ENCODE data around the gene HLF. TPM values are rescaled to one million over a fixed set of nuclear protein-coding genes. Genes with fewer than 3 reads are reported as not detected.

The HLF gene
- total and polyA plus RNA-seq, 2 donors (not counting 3 experiments of a cell fraction or from before 2014, with no cell fraction given) = not detected

- CTCF ChIA-PET = interaction anchor here (1.7 kb wide), 1 partner anchor 13 kb away, joined by 6 read pairs; no protein-coding TSS in a partner anchor
- no peak for DNase-seq (ENCODE audit: low read depth, low spot score)
Measured at GRCh38 chr17:55308613-55309391, 44.0 kb downstream of the HLF start.

More at GRCh38 chr17:55308613-55309391, 44.0 kb downstream of the HLF start:
- no peaks in the 10 kb centered on the region for H4K20me1 ChIP-seq (replicated peaks; ENCODE audit: control insufficient read depth, extremely low read depth, insufficient read depth, low read length)
- no TSS peak for BruUV-seq (replicated peaks)
- no peak overlapping the region for H2AFZ ChIP-seq (ENCODE audit: low read depth, low read length)
- intact Hi-C loops (cut with micrococcal nuclease) = no loop called here
- H3K27me3 ChIP-seq (ENCODE audit: control insufficient read depth in 2 of 2, insufficient read depth in 2 of 2, low read length in 2 of 2) = no peaks in the 10 kb centered on the region
- no peaks in the 10 kb centered on the region for H3K9me1 ChIP-seq (replicated peaks; ENCODE audit: control insufficient read depth, extremely low read depth, insufficient read depth, low read length)
- H3K4me2 ChIP-seq (ENCODE audit: insufficient read depth, low read length) = no peak overlapping the region
- TF ChIP-seq EZH2 (IDR thresholded peaks at IDR 0.05; ENCODE audit: borderline replicate concordance, low read depth, low read length, severe bottlenecking) (no peak), MYC (IDR thresholded peaks at IDR 0.05; ENCODE audit: low read depth, low read length) (no peak), MAX (IDR thresholded peaks at IDR 0.05; ENCODE audit: insufficient read depth, insufficient read length) (no peak), FOS (IDR thresholded peaks at IDR 0.05; ENCODE audit: borderline replicate concordance, insufficient read depth, low read length) (no peak), CTCF (IDR thresholded peaks at IDR 0.05; ENCODE audit: extremely low read depth in 1 of 2, insufficient read depth in 1 of 2, low read depth in 1 of 2, low read length in 2 of 2) (no peak)
- dilution Hi-C loops (cut with MboI; ENCODE audit: extremely low pct_ligation_motif_present, low sequenced_read_pairs) = no loop called here
- no peak overlapping the region for H3K9ac ChIP-seq (replicated peaks; ENCODE audit: extremely low read depth, insufficient read depth, low read length)
- no peaks in the 10 kb centered on the region for H3K4me1 ChIP-seq (ENCODE audit: control insufficient read depth, extremely low read depth, insufficient read depth, low read length)
- H3K79me2 ChIP-seq (ENCODE audit: control insufficient read depth, insufficient read depth, low read length) = no peaks in the 10 kb centered on the region
- H3K36me3 ChIP-seq (ENCODE audit: control insufficient read depth in 2 of 2, extremely low read depth in 1 of 2, insufficient read depth in 2 of 2, low read length in 2 of 2) = no peaks in the 10 kb centered on the region
- no peaks in the 10 kb centered on the region for H3K9me3 ChIP-seq (replicated peaks; ENCODE audit: control insufficient read depth, insufficient read depth, low read length)
- POLR2A ChIA-PET = no interaction called here
- H3K4me3 ChIP-seq (replicated peaks in 1 of 3; ENCODE audit: insufficient read depth in 1 of 3, low read depth in 1 of 3, low read length in 3 of 3) = no peak overlapping the region
- FAIRE-seq = no peak
- H3K27ac ChIP-seq (ENCODE audit: insufficient read depth, low read depth, low read length) = no peak overlapping the region

Measured in endothelial cell of umbilical vein (primary cell).